ENCODE measurements around the gene INSYN1. TPM values are rescaled to one million over a fixed set of nuclear protein-coding genes. Genes with fewer than 3 reads are reported as not detected.

The INSYN1 gene
- total and polyA plus RNA-seq, 9 of the 15 experiments (the other 6 are each of a cell fraction or from before 2014, with no cell fraction given) = not detected

DNA sequence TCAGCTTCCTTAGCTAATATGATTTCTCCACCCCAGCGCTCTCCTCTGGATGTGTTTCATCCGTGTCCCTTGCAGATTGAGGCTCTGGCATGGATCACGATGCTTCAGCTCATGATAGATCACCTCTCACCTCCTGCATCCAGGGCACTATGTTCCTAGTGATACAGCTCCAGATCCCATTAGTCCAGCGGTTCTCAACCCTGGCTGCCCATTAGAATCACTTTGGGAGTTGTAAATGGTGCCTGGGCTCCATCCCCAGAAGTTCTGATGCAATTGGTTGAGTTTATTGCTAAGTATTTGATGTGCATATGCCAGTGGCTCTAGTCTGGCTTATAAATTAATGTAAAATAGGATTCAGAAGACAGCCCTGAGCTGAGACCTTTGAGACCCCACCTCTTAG, 34.5 kb downstream of the INSYN1 start:
- Histone ChIP-seq H3K36me3 (ENCODE audit: control insufficient read depth, insufficient read depth, low read length) (no peaks in the 10 kb centered on the region), H3K27me3 (ENCODE audit: control insufficient read depth in 2 of 2, insufficient read depth in 2 of 2, low read length in 2 of 2) (peaks cover 3 to 27% of the 10 kb centered on the region in 2 experiments; a peak in 3 of 5 replicates), H3K9me1 (ENCODE audit: control insufficient read depth, insufficient read depth, low read length) (no peaks in the 10 kb centered on the region), H3K4me3 (no peak overlapping the region), H3K9me3 (replicated peaks; ENCODE audit: control insufficient read depth, insufficient read depth, low read depth, low read length) (no peaks in the 10 kb centered on the region), H3K79me2 (ENCODE audit: control insufficient read depth, insufficient read depth, low read length) (no peaks in the 10 kb centered on the region), H3K9ac (ENCODE audit: insufficient read depth in 1 of 2, low read depth in 2 of 2, low read length in 2 of 2) (no peak overlapping the region), H3K4me2 (ENCODE audit: insufficient read depth, low read length) (no peak overlapping the region), H2AFZ (ENCODE audit: low read depth, low read length) (no peak overlapping the region), H3K4me1 (replicated peaks in 1 of 2; ENCODE audit: control insufficient read depth in 2 of 2, insufficient read depth in 2 of 2, low read length in 2 of 2) (no peaks in the 10 kb centered on the region), H3K27ac (ENCODE audit: extremely low read depth, low read depth, low read length) (no peak overlapping the region), H4K20me1 (replicated peaks; ENCODE audit: control insufficient read depth, insufficient read depth, low read length) (peaks cover 4% of the 10 kb centered on the region; the same call in 1 of the 2 replicates)
- FAIRE-seq = no peak
- no TSS peak for BruUV-seq (replicated peaks)
- intact Hi-C loops (cut with micrococcal nuclease) (no loop called here), in situ Hi-C loops (cut with MboI) (no loop called here)
- POLR2A ChIA-PET = interaction anchor here (1.1 to 1.2 kb wide), 2 partner anchors 9 to 10 kb away, joined by 4 read pairs; no protein-coding TSS in a partner anchor
- CTCF ChIA-PET (ENCODE audit: low intra/inter-chr PET ratio) = no interaction called here
- WGBS (ENCODE audit: insufficient coverage, low coverage, missing lambda C conversion rate) = 3% methylated on average over 4 of the region's 4 CpGs
- TF ChIP-seq, protein P1, sequence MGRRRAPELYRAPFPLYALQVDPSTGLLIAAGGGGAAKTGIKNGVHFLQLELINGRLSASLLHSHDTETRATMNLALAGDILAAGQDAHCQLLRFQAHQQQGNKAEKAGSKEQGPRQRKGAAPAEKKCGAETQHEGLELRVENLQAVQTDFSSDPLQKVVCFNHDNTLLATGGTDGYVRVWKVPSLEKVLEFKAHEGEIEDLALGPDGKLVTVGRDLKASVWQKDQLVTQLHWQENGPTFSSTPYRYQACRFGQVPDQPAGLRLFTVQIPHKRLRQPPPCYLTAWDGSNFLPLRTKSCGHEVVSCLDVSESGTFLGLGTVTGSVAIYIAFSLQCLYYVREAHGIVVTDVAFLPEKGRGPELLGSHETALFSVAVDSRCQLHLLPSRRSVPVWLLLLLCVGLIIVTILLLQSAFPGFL (CRISPR knock-in tag; IDR thresholded peaks at IDR 0.05) = no peak
- TF ChIP-seq HMGN3 (IDR thresholded peaks at IDR 0.05; ENCODE audit: borderline replicate concordance, extremely low read depth, insufficient read length, low read depth, low read length) = no peak
- TF ChIP-seq ZNF324 (CRISPR knock-in tag; IDR thresholded peaks at IDR 0.05) = no peak
- no peak for TF ChIP-seq GTF2B (IDR thresholded peaks at IDR 0.05; ENCODE audit: extremely low read depth, insufficient read length)
- no peak for TF ChIP-seq ZNF263 (CRISPR knock-in tag; IDR thresholded peaks at IDR 0.05; ENCODE audit: borderline replicate concordance)
- no peak for TF ChIP-seq ILK (tag; IDR thresholded peaks at IDR 0.05; ENCODE audit: borderline replicate concordance, low read depth)
- TF ChIP-seq CREB1 (IDR thresholded peaks at IDR 0.05) = no peak
- TF ChIP-seq CREB1 (CRISPR knock-in tag; IDR thresholded peaks at IDR 0.05) = no peak
- TF ChIP-seq CTBP1 (IDR thresholded peaks at IDR 0.05; ENCODE audit: borderline replicate concordance) = no peak
- no peak for TF ChIP-seq NONO (IDR thresholded peaks at IDR 0.05; ENCODE audit: low read depth in 2 of 2, low read length in 1 of 2)
- TF ChIP-seq, protein P2, sequence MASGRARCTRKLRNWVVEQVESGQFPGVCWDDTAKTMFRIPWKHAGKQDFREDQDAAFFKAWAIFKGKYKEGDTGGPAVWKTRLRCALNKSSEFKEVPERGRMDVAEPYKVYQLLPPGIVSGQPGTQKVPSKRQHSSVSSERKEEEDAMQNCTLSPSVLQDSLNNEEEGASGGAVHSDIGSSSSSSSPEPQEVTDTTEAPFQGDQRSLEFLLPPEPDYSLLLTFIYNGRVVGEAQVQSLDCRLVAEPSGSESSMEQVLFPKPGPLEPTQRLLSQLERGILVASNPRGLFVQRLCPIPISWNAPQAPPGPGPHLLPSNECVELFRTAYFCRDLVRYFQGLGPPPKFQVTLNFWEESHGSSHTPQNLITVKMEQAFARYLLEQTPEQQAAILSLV (tag; IDR thresholded peaks at IDR 0.05) = no peak
- TF ChIP-seq ZNF449 (CRISPR knock-in tag; IDR thresholded peaks at IDR 0.05) = no peak
- no peak for TF ChIP-seq EHMT2 (IDR thresholded peaks at IDR 0.05)
- no peak for TF ChIP-seq ZSCAN29 (IDR thresholded peaks at IDR 0.05)
- no peak for TF ChIP-seq ESRRA (IDR thresholded peaks at IDR 0.05; ENCODE audit: borderline replicate concordance, low read depth)
- no peak for TF ChIP-seq ZNF140 (CRISPR knock-in tag; IDR thresholded peaks at IDR 0.05)
- no peak for DNase-seq (ENCODE audit: extremely low read depth in 1 of 4, low spot score in 3 of 4)
- ATAC-seq = no peak

Data from K562 (cell line).